Testis (tissue), 3 donors: ENCODE results near the gene PRCC. TPM values are rescaled to one million over a fixed set of nuclear protein-coding genes. Genes with fewer than 3 reads are reported as not detected.
A peak's percentile ranks its signal among the peaks of the same experiment; 100 is the strongest.

Experiments used
- DNase-seq: peaks from one replicate; pipeline ENCODE4 v3.0.0-alpha.2; 2019
- H3K27ac ChIP-seq, 2 donors: fragments of 200-600 bp; sonication (generic); one replicate each; pipeline ENCODE4 v1.5.1; 2019
- H3K27me3 ChIP-seq: fragments of 200-600 bp; sonication (generic); one replicate; pipeline ENCODE4 v1.5.1; 2019
- H3K36me3 ChIP-seq: fragments of 200-600 bp; sonication (generic); one replicate; pipeline ENCODE4 v1.5.1; 2017; ENCODE audit warnings: low read depth; ENCODE audit errors: missing control alignments
- H3K4me1 ChIP-seq: fragments of 200-600 bp; sonication (generic); one replicate; pipeline ENCODE4 v1.5.1; 2019
- H3K4me3 ChIP-seq, 2 donors: fragments of 200-600 bp; sonication (generic); one replicate each; pipeline ENCODE4 v1.5.1; 2017 to 2019
- H3K9me3 ChIP-seq: fragments of 200-600 bp; sonication (generic); one replicate; pipeline ENCODE4 v1.5.1; 2017
- POLR2A ChIP-seq: fragments of 450-650 bp; IDR thresholded peaks from one replicate; pipeline ENCODE4 v1.6.1; 2017; ENCODE audit warnings: antibody characterized with exemption, mild to moderate bottlenecking, moderate library complexity
- WGBS, 2 donors: methylation state at CpG; one replicate each; pipeline ENCODE4 v1.1.5; 2018; 5-methylcytosine and 5-hydroxymethylcytosine counted together
- intact Hi-C: fragments of 100-400 bp; cut with DNase I; formaldehyde crosslinking; loops from one replicate; pipeline ENCODE4 v1.15.1; 2023; ENCODE audit warnings: low total_unique reads
- polyA plus RNA-seq: library from polyadenylated mRNA; stranded (reverse); fragments of 350-450 nt; fragmentation: Illumina TruSeq; extraction: RNeasy Lipid Tissue Mini Kit (QIAGEN cat#74804); gene quantifications from one replicate; pipeline ENCODE4 v1.2.3, GENCODE V29; 2014; ENCODE audit warnings: low read depth, low replicate concordance; ENCODE audit not compliant: insufficient read depth
- total RNA-seq, 2 donors: library from RNA; depleted of rRNA; stranded (reverse); fragments of >200 nt; gene quantifications; one replicate each; pipeline ENCODE4 v1.2.3, GENCODE V29; 2016
- TF ChIP-seq, protein P1 (sequence below), 3 experiments: fragments of 450-650 bp in 2 of 3; fragments of 200-600 bp in 1 of 3; sonication (generic) in 1 of 3; IDR thresholded peaks; one replicate each; pipeline ENCODE4 v1.5.1; 2016 to 2019; ENCODE audit warnings: antibody characterized with exemption in 3 of 3, mild to moderate bottlenecking in 2 of 3, moderate library complexity in 1 of 3

Gene PRCC
- total and polyA plus RNA-seq, 3 donors from 2014 or later = 53.3 to 68.3 (median 62.0) TPM

DNA sequence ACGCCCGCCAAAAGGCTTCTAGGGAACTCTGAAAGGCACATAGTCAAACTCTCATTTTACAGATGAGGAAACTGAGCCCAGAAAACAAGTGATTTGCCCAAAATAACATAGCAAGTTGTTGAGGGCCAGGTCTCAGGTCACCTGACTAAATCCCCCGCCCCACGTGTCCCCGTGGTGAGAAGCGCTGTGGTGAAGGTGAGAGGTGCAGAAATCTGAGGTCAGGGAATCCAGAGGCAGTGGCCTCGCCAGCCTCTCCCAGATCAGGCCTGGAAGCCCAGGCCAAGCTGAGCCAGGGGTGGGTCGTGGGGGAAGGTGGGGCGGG, 21.0 kb upstream of the PRCC start:
- H3K36me3 ChIP-seq = no peaks in the 10 kb centered on the region
- intact Hi-C loops = no loop called here
- TF ChIP-seq, protein P1, sequence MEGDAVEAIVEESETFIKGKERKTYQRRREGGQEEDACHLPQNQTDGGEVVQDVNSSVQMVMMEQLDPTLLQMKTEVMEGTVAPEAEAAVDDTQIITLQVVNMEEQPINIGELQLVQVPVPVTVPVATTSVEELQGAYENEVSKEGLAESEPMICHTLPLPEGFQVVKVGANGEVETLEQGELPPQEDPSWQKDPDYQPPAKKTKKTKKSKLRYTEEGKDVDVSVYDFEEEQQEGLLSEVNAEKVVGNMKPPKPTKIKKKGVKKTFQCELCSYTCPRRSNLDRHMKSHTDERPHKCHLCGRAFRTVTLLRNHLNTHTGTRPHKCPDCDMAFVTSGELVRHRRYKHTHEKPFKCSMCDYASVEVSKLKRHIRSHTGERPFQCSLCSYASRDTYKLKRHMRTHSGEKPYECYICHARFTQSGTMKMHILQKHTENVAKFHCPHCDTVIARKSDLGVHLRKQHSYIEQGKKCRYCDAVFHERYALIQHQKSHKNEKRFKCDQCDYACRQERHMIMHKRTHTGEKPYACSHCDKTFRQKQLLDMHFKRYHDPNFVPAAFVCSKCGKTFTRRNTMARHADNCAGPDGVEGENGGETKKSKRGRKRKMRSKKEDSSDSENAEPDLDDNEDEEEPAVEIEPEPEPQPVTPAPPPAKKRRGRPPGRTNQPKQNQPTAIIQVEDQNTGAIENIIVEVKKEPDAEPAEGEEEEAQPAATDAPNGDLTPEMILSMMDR (IDR thresholded peaks at IDR 0.05) = no peak
- TF ChIP-seq POLR2A = no peak
- H3K27me3 ChIP-seq = no peaks in the 10 kb centered on the region
- 31 to 34% methylated on average over 8 to 9 of the region's 9 CpGs for WGBS, 2 donors
- no peak for DNase-seq
- H3K4me3 ChIP-seq = peak overlapping the region; percentile 55 to 65
- H3K9me3 ChIP-seq = no peaks in the 10 kb centered on the region
- peak overlapping the region; percentile 97 for H3K27ac ChIP-seq
- H3K4me1 ChIP-seq = peaks cover 51% of the 10 kb centered on the region

GRCh38 chr1:156746728-156747631, 20.4 kb upstream of the PRCC start:
- intact Hi-C loops = no loop called here
- WGBS, 2 donors = 0 to 1% methylated on average over 10 to 21 of the region's 29 CpGs
- DNase-seq = peak; percentile 94
- H3K9me3 ChIP-seq = no peaks in the 10 kb centered on the region
- peak overlapping the region; percentile 97 for H3K27ac ChIP-seq
- no peaks in the 10 kb centered on the region for H3K27me3 ChIP-seq
- H3K36me3 ChIP-seq = no peaks in the 10 kb centered on the region
- no peak for TF ChIP-seq POLR2A
- TF ChIP-seq, protein P1 (IDR thresholded peaks at IDR 0.05) = no peak
- H3K4me1 ChIP-seq = peaks cover 47% of the 10 kb centered on the region
- peak overlapping the region; percentile 55 to 65 for H3K4me3 ChIP-seq

GRCh38 chr1:156747742-156748669, 19.3 kb upstream of the PRCC start:
- Histone ChIP-seq H3K27me3 (no peaks in the 10 kb centered on the region), H3K4me3 (peak overlapping the region in 1 of 2 donors; percentile 99), H3K27ac (peak overlapping the region; percentile 97), H3K4me1 (peaks cover 54% of the 10 kb centered on the region), H3K36me3 (no peaks in the 10 kb centered on the region), H3K9me3 (no peaks in the 10 kb centered on the region)
- intact Hi-C loops = no loop called here
- DNase-seq = no peak
- no peak for TF ChIP-seq POLR2A
- TF ChIP-seq, protein P1 (IDR thresholded peaks at IDR 0.05) = no peak
- WGBS, 2 donors = 18 to 19% methylated on average over 8 of the region's 8 CpGs

DNA sequence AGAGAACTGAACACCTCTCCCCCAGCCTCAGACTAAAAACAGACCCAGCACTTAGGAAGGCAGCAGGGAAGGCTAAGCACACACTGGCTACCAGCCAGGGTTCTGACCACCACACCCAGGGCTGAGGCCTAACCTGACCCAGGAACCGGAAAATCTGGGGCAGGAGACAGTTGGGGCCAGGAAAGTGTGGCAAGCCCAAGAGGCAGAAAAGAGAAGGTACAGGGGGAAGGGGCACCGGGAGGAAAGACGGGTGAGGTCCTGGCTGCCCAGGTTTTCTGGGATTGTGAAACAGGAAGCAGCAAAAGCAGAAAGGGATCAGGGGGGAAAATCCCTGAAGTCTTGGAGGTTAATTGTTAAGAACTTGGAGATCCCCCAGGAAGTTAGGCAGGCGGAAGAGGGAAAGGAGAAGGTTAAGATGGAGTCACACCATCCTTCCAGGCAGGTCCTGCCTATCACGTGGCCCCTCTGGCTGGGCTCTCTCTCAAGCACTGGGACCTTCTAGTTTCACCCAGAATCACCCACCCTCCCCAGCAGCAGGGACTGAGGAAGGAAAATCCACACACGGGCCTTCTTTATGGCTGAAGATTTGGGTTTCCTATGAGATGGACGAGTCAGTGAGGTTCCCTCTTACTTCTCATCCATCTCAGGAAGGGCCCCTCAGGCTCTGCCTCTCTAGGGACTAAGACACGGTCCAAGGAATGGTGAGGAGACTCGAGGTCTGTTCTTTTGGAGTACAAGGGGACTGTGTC, 18.5 kb upstream of the PRCC start:
- Histone ChIP-seq H3K4me1 (peaks cover 56% of the 10 kb centered on the region), H3K36me3 (no peaks in the 10 kb centered on the region), H3K27ac (peak overlapping the region; percentile 97), H3K27me3 (no peaks in the 10 kb centered on the region), H3K9me3 (no peaks in the 10 kb centered on the region), H3K4me3 (peak overlapping the region in 1 of 2 donors; percentile 99)
- intact Hi-C loops = no loop called here
- peak; percentile 67 for DNase-seq
- WGBS, 2 donors = 22 to 27% methylated on average over 9 of the region's 9 CpGs
- TF ChIP-seq POLR2A = no peak
- TF ChIP-seq, protein P1 (IDR thresholded peaks at IDR 0.05) = no peak
